ENCODE measurements around the gene ABTB1. TPM values are rescaled to one million over a fixed set of nuclear protein-coding genes. Genes with fewer than 3 reads are reported as not detected.

The ABTB1 gene
- total and polyA plus RNA-seq, 12 donors = 2.8 to 96.0 (median 32.2) TPM

GRCh38 chr3:127692501-127693335, 20.0 kb downstream of the ABTB1 start:
- Histone ChIP-seq H3K36me3 (replicated peaks in 1 of 2) (peaks cover 0 to 5% of the 10 kb centered on the region in 2 donors), H3K4me1 (replicated peaks in 1 of 2) (peaks cover 14 to 18% of the 10 kb centered on the region in 2 donors), H3K27me3 (no peaks in the 10 kb centered on the region), H3K27ac (no peak overlapping the region), H3K4me3 (no peak overlapping the region), H3K9me3 (replicated peaks in 1 of 3) (no peaks in the 10 kb centered on the region)
- no peak for TF ChIP-seq POLR2A (IDR thresholded peaks at IDR 0.05)
- TF ChIP-seq, protein P1, sequence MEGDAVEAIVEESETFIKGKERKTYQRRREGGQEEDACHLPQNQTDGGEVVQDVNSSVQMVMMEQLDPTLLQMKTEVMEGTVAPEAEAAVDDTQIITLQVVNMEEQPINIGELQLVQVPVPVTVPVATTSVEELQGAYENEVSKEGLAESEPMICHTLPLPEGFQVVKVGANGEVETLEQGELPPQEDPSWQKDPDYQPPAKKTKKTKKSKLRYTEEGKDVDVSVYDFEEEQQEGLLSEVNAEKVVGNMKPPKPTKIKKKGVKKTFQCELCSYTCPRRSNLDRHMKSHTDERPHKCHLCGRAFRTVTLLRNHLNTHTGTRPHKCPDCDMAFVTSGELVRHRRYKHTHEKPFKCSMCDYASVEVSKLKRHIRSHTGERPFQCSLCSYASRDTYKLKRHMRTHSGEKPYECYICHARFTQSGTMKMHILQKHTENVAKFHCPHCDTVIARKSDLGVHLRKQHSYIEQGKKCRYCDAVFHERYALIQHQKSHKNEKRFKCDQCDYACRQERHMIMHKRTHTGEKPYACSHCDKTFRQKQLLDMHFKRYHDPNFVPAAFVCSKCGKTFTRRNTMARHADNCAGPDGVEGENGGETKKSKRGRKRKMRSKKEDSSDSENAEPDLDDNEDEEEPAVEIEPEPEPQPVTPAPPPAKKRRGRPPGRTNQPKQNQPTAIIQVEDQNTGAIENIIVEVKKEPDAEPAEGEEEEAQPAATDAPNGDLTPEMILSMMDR (IDR thresholded peaks at IDR 0.05) = no peak
- WGBS, 4 donors = 88 to 89% (median 89%) methylated on average over 21 of the region's 21 CpGs
- intact Hi-C loops (cut with DNase I) = loop anchor here (5.0 to 10.0 kb wide), 4 partner anchors 40 to 270 kb away; partner anchors contain the start of gene MGLL (in 1 of the 2)
- DNase-seq = no peak

DNA sequence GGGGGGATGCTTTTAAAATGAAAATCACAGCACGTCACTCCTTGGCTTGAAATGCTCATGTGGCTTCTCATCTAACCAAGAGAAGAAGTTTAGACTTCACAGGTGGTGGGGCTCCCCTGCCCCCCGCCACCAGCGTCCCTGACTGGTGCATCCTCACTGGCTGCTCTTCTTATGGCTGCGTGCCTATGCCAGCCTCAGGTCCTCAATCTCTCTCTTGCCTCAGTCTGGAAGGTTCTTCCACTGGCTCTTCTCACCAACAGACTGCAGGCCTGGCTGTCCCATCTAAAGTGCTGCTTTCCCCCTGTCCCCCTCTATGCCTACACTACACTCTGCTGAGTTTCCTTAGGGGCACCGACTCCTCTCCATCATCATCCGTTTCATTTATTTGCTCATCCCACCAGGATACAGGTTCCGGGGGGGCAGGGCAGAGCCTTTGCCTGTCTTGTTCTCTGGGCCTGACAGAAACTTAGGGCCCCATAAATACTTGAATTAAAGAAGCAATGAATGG, 20.6 kb downstream of the ABTB1 start:
- no peak for TF ChIP-seq POLR2A (IDR thresholded peaks at IDR 0.05)
- TF ChIP-seq, protein P1 (IDR thresholded peaks at IDR 0.05) = no peak
- Histone ChIP-seq H3K27ac (no peak overlapping the region), H3K9me3 (replicated peaks in 1 of 3) (no peaks in the 10 kb centered on the region), H3K36me3 (replicated peaks in 1 of 2) (peaks cover 0 to 5% of the 10 kb centered on the region in 2 donors), H3K4me1 (replicated peaks in 1 of 2) (peaks cover 19 to 25% of the 10 kb centered on the region in 2 donors), H3K4me3 (no peak overlapping the region), H3K27me3 (no peaks in the 10 kb centered on the region)
- WGBS, 4 donors = 89 to 92% (median 91%) methylated on average over 7 of the region's 7 CpGs
- intact Hi-C loops (cut with DNase I) = loop anchor here (5.0 to 10.0 kb wide), 4 partner anchors 41 to 269 kb away; partner anchors contain the start of gene MGLL (in 1 of the 2)
- no peak for DNase-seq

DNA sequence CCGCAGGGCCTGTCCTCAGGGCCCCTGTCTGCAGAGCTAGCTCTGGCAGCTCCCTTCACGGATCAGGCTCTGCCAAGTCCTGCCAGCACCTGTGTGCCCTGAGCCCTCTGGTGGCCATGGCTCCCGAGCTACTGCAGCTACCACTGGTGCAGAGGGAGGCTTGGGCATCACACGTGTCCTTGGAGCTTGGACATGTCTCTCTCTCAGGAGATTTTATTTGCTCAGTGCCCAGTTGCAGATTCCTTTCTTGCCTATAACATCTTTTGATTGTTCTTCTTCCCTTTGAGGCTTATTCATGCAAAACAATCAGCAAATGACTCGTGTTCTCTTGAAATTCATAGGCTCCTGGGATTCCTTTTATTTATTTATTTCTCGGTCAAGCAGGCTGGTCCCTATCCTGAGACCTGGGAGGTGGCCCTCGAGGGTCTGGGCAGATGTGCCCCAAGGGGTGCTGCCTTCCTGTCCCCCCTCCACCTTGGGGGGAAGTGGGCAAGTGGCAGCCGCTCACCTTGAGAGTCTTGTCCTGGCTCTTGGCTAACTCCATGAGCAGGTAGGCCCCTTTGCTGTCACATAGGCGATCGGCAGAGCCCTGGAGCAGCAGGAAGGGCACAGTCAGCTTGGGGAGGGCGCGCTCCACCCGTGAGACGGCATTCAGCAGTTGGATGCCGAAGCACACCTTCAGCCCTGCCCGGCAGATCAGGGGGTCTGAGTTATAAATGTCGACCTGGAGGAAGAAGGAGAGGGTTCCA, 21.9 kb downstream of the ABTB1 start:
- Histone ChIP-seq H3K27me3 (no peaks in the 10 kb centered on the region), H3K9me3 (replicated peaks in 1 of 3) (no peaks in the 10 kb centered on the region), H3K36me3 (replicated peaks in 1 of 2) (peaks cover 0 to 5% of the 10 kb centered on the region in 2 donors), H3K4me1 (replicated peaks in 1 of 2) (peaks cover 32 to 37% of the 10 kb centered on the region in 2 donors), H3K4me3 (no peak overlapping the region), H3K27ac (no peak overlapping the region)
- WGBS, 4 donors = 67 to 78% (median 76%) methylated on average over 15 to 17 of the region's 17 CpGs
- intact Hi-C loops (cut with DNase I) = loop anchor here (5.0 to 10.0 kb wide), 4 partner anchors 42 to 268 kb away; partner anchors contain the start of gene MGLL (in 1 of the 2)
- DNase-seq = peak; percentile 79 to 94 (median 91)
- TF ChIP-seq, protein P1 (IDR thresholded peaks at IDR 0.05) = peak; percentile 15 to 76 (median 64)
- no peak for TF ChIP-seq POLR2A (IDR thresholded peaks at IDR 0.05)
